HG02642 (cell line): ENCODE measurements around the gene SLAMF6.

Source experiments
- ATAC-seq: cut with Tn5 transposase; IDR thresholded peaks from one replicate; pipeline ENCODE4 v1.9.1; 2021; ENCODE audit warnings: mild to moderate bottlenecking; ENCODE audit not compliant: unreplicated experiment, poor library complexity

The SLAMF6 gene

DNA sequence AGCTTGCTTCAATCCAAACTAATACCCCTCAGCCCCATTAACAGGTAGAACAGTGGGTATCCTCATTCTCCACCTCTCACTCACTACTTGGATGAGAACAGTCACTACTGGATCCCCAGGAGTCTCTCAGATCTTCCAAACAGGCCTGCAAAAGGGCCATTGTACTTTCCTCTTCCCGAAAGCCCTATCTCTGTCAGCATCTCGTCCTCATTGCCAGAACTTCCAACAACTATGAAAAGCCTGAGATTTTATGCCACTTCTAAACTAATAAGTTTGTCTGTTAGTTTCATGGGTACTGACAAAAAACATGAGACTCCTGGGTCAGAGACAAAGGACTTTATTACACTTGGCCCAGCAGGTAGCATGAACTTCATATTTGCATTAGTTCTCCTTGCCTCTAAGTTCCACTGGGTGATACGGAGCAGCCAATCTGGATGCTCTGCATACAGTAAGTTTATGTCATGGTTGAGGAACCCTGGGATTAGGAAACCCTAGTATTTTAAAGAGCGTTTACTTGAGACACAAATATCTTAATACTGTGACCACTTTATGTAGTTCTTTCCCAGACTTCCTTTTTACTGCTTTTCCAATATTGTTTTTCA is 84.6 kb downstream of the SLAMF6 start:
- peak; percentile 20 for ATAC-seq

DNA sequence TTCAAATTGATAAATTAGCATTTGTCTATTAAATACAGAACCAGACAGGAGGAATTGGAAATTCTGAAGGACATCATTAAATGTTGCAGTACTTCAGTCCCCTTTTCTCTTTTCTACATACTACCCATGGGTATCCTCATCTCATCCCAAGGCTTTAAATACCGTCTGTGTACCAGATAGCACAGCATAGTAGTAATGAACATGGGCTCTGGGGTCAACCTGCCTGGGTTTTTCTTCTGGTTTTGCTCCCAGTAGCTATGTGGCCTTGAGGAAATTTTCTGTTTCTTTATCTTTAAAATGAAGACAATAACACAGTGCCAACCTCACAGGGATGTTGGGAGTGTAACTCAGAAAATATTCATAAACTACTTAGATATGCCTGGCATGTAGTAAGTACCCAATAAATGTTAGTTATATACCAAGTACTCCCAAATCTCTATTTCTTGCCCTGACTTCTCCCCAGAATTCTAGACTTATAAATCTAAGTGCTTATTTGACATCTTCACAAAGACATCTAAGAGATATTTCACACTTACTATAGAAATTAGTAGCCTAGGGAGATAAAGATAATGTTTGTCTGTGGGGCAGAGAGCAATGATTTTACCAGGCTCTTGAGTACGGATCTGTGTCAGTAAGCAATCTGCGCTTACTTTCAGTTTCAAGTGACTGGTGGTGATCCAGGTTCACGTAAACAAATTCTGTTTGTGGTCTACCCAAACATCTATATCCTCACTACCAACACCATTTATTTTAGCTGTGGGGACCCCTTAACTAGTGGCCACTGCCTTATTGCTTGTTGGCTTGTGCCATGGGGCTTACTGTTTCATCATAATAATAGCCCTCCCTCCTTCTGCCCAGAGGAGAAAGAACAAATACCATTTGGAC is 85.4 kb downstream of the SLAMF6 start:
- peak; percentile 71 for ATAC-seq

DNA sequence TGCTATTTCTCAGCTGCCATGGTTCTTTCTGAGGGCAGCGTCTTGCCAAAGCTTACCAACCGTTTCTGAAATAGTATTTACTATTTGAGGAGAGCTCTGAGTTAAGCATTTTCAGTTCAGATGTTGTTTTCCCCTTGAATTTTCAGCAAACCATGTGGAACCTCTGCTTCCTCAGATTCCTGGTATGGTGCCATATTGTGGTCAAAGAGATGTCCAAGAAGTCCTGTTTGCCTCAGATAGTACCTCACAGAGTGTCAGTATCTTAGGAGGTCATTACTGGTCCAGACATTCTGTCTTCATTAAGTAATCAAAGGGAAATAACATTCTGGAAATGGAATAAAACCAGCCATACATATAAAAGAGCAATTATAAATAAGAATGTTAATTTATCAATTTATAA is 86.1 kb downstream of the SLAMF6 start:
- ATAC-seq, result no peak
